Left lung (tissue), 10 donors: Measurements from ENCODE around the gene ABTB2. TPM values are rescaled to one million over a fixed set of nuclear protein-coding genes. Genes with fewer than 3 reads are reported as not detected.

Experiments used
- ATAC-seq: fragments of 200-7000 bp; cut with Tn5 transposase; one replicate; pipeline ENCODE4 v1.9.1; 2020; ENCODE audit warnings: moderate library complexity
- DNase-seq, 4 donors: peaks; one replicate each; pipeline ENCODE4 v3.0.0-alpha.2; 2013 to 2020
- H3K27ac ChIP-seq, 2 donors: fragments of 200-600 bp; sonication (generic) in 1 of 2; one replicate each; pipeline versions ENCODE4 v1.5.0 to v1.8.0; 2020 to 2021
- H3K27me3 ChIP-seq, 2 donors: fragments of 200-600 bp; sonication (generic) in 1 of 2; one replicate each; pipeline versions ENCODE4 v1.5.0 to v1.8.0; 2020 to 2021
- H3K36me3 ChIP-seq, 2 donors: fragments of 200-600 bp; sonication (generic) in 1 of 2; one replicate each; pipeline versions ENCODE4 v1.5.0 to v1.8.0; 2020 to 2021
- H3K4me1 ChIP-seq, 2 donors: fragments of 200-600 bp; one replicate each; pipeline ENCODE4 v1.8.0; 2021
- H3K4me3 ChIP-seq, 2 donors: fragments of 200-600 bp; sonication (generic) in 1 of 2; one replicate each; pipeline versions ENCODE4 v1.5.0 to v1.8.0; 2020 to 2021; ENCODE audit warnings: mild to moderate bottlenecking in 1 of 2
- H3K9me3 ChIP-seq, 2 donors: fragments of 200-600 bp; sonication (generic) in 1 of 2; one replicate each; pipeline versions ENCODE4 v1.5.0 to v1.8.0; 2020 to 2021
- intact Hi-C, 2 donors: fragments of 100-400 bp; cut with DNase I; formaldehyde crosslinking; loops; one replicate each; pipeline versions ENCODE4 v1.11.2 to v1.14.2; 2022
- polyA plus RNA-seq, 6 donors: library from polyadenylated mRNA; unstranded; fragments of 120-200 nt; gene quantifications; one replicate each; pipeline ENCODE4 v1.2.1, GENCODE V29; 2013; ENCODE audit not compliant: insufficient read length in 6 of 6
- total RNA-seq, 2 donors: library from RNA; stranded (reverse); fragmentation: NEBNext Ultra II Directional; extraction: Animal tissue kit (Norgen Biotek cat#: 25700); gene quantifications; one replicate each; pipeline ENCODE4 v1.2.1, GENCODE V29; 2021
- TF ChIP-seq, protein P1 (sequence below), 2 donors: fragments of 200-600 bp; sonication (generic) in 1 of 2; IDR thresholded peaks; one replicate each; pipeline versions ENCODE4 v1.5.0 to v1.8.0; 2021; ENCODE audit warnings: antibody characterized with exemption in 2 of 2
- donor health status: DM: no; HTN: yes; CAD: no.
- donor health status: DM: no; HTN: no; CAD: no.

ABTB2 gene
- total and polyA plus RNA-seq, 8 donors = 2.4 to 6.9 (median 4.8) TPM

DNA sequence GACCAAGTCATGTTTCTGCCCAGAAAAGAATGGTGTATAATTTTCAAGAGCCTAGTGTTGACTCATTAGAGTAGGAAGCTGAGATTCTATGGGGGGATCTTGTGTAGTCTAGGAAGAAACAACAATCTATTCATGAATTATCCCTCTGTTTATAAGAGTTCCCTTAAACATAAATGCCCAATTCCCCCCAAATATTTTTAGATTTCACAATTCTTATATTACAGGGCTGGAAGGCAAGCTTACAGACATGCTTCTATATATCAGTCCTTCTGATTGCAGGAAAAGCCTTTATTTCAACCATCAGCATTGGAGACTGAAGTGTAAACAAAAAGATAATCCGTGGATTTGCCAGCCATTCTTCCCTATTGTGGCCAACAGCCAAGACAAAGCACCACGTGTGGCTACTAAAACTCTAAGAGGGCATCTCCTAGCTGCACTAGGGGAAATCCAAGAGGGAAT is 181.0 kb downstream of the ABTB2 start:
- ATAC-seq = no peak
- TF ChIP-seq, protein P1, sequence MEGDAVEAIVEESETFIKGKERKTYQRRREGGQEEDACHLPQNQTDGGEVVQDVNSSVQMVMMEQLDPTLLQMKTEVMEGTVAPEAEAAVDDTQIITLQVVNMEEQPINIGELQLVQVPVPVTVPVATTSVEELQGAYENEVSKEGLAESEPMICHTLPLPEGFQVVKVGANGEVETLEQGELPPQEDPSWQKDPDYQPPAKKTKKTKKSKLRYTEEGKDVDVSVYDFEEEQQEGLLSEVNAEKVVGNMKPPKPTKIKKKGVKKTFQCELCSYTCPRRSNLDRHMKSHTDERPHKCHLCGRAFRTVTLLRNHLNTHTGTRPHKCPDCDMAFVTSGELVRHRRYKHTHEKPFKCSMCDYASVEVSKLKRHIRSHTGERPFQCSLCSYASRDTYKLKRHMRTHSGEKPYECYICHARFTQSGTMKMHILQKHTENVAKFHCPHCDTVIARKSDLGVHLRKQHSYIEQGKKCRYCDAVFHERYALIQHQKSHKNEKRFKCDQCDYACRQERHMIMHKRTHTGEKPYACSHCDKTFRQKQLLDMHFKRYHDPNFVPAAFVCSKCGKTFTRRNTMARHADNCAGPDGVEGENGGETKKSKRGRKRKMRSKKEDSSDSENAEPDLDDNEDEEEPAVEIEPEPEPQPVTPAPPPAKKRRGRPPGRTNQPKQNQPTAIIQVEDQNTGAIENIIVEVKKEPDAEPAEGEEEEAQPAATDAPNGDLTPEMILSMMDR (IDR thresholded peaks at IDR 0.05) = no peak
- H3K4me3 ChIP-seq = no peak overlapping the region
- H3K27ac ChIP-seq = no peak overlapping the region
- no peaks in the 10 kb centered on the region for H3K9me3 ChIP-seq
- no peaks in the 10 kb centered on the region for H3K36me3 ChIP-seq
- no peak for DNase-seq
- H3K4me1 ChIP-seq = peaks cover 0 to 8% of the 10 kb centered on the region in 2 donors
- intact Hi-C loops = no loop called here
- H3K27me3 ChIP-seq = peaks cover 0 to 20% of the 10 kb centered on the region in 2 donors

DNA sequence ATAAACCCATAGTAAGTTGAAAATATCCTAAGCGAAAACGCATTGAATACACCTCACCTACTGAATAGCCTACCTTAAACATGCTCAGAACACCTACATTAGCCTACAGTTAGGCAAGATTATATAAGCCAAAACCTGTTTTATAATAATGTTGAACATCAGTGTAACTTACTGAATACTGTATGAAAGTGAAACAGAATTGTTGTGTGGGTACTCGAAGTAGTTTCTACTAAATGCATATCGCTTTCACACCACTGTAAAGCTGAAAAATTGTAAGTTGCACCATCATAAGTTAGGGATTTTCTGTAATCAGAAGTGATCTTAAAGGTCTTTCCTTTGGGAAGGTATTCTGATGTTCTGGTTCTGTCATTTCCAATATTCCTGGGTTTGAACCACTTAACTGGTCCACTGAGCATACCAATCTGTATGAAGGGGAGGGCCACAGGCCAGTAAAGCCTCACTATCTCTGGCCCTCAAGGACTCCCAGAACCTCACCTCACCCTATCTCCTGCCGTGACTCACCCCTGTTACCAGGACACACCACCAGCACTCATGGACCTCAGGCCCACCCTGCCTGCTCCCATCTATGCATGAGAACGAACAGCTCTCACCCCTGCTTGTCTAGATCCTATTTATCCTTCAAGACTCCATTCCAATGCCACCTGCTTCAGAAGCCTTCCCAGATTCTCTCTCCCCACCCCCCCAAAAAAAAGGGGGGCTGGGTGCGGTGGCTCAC is 182.4 kb downstream of the ABTB2 start:
- Histone ChIP-seq H3K4me3 (no peak overlapping the region), H3K27me3 (peaks cover 0 to 20% of the 10 kb centered on the region in 2 donors), H3K27ac (no peak overlapping the region), H3K36me3 (no peaks in the 10 kb centered on the region), H3K4me1 (peaks cover 0 to 8% of the 10 kb centered on the region in 2 donors), H3K9me3 (no peaks in the 10 kb centered on the region)
- DNase-seq (no peak), ATAC-seq (no peak)
- intact Hi-C loops = loop anchor here in 1 of 2 donors (2.0 kb wide), 1 partner anchor 183 kb away; the partner anchor contains the start of gene ABTB2
- TF ChIP-seq, protein P1 (IDR thresholded peaks at IDR 0.05) = no peak

DNA sequence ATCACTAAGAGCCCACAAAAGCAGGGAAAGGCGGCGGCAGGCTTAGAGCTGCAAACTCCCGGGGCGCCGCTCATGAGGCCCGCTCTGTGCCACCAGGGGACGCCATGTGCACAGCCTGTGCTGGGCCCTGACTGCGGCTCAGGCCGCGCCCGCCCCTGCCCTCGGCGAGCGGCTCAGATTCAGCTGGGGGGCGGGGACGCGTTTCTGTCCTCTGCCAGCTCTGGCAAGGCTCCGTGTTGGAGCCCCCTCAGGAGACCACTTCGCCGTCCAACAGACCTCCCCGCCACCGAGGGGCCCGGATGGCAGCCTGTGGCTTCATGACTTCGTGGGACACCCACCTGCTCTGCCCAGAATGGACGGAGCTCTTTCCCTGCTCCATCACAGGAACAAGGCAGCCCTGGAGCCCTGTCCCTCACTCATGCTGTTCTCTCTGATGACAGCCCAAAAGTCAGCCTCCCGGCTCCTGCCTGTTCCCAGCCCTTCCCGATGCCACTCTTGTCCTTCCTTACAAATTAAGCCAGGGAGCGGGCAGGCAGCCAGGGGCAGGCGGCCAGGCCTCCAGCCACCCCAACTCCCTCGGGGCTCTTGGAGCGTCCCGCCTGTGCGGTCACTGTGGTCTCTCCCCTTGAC is 183.3 kb downstream of the ABTB2 start:
- Histone ChIP-seq H3K4me3 (peak overlapping the region in 1 of 2 donors; percentile 7), H3K27me3 (peaks cover 0 to 20% of the 10 kb centered on the region in 2 donors), H3K27ac (no peak overlapping the region), H3K9me3 (no peaks in the 10 kb centered on the region), H3K36me3 (no peaks in the 10 kb centered on the region), H3K4me1 (peaks cover 0 to 8% of the 10 kb centered on the region in 2 donors)
- DNase-seq (peak; percentile 70 to 95 (median 85)), ATAC-seq (peak; percentile 100)
- intact Hi-C loops = loop anchor here in 1 of 2 donors (2.0 kb wide), 1 partner anchor 184 kb away; the partner anchor contains the start of gene ABTB2
- TF ChIP-seq, protein P1 (IDR thresholded peaks at IDR 0.05) = peak; percentile 82 to 91

DNA sequence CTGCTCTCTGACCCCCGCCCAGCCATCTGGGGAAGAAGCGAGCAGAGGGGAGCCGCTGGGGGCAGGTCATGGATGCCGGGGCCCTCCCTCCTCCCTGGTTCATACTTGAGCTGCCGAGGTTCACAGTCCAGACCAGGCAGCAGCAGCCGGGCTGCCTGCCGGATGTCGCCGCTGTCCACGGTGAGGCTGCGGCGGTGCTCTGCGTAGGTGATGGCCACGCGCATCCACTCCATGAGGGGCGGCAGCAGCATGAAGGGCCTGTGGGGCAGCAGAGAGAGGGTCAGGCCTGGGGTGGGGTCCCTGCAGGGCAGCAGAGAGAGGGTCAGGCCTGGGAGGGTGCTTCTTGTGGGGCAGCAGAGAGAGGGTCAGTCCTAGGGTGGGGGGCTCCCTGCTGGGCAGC is 184.8 kb downstream of the ABTB2 start:
- Histone ChIP-seq H3K36me3 (no peaks in the 10 kb centered on the region), H3K27ac (no peak overlapping the region), H3K4me1 (peaks cover 0 to 8% of the 10 kb centered on the region in 2 donors), H3K27me3 (peaks cover 0 to 20% of the 10 kb centered on the region in 2 donors), H3K9me3 (no peaks in the 10 kb centered on the region), H3K4me3 (no peak overlapping the region)
- intact Hi-C loops = no loop called here
- TF ChIP-seq, protein P1 (IDR thresholded peaks at IDR 0.05) = no peak
- no peak for DNase-seq
- no peak for ATAC-seq

DNA sequence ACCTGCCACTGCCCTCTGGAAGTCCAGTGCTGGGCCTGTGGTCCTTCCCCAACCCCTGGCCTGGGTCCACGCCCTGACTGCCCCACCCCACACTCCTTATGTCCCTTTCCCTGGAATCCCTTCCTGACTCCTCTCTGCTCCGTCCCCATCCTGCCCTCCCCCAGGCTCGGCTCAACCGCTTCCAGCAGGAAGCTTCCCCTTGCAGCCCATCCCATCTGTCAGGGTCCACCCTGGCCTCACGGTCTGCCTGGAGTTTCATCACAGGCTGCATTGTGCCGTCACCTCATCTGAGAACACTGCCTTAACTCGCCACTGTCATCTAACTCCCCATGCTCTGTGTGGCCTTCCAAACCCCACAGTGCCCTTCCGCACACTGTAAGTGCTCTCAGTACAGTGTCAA is 188.1 kb downstream of the ABTB2 start:
- H3K27me3 ChIP-seq = peaks cover 0 to 20% of the 10 kb centered on the region in 2 donors
- no peak for DNase-seq
- H3K4me1 ChIP-seq = peaks cover 0 to 6% of the 10 kb centered on the region in 2 donors
- no peaks in the 10 kb centered on the region for H3K36me3 ChIP-seq
- H3K27ac ChIP-seq = no peak overlapping the region
- ATAC-seq = no peak
- no peak overlapping the region for H3K4me3 ChIP-seq
- H3K9me3 ChIP-seq = no peaks in the 10 kb centered on the region
- TF ChIP-seq, protein P1 (IDR thresholded peaks at IDR 0.05) = no peak
- intact Hi-C loops = no loop called here
